B cell (primary cell): ENCODE data around the gene PSMD2.
A peak's percentile ranks its signal among the peaks of the same experiment; 100 is the strongest.

ENCODE experiments used
- CTCF ChIP-seq: fragments of 200-600 bp; IDR thresholded peaks from one replicate; pipeline ENCODE4 v1.8.0; 2022; ENCODE audit warnings: antibody characterized with exemption, mild to moderate bottlenecking
- EZH2 ChIP-seq: IDR thresholded peaks from 2 replicates; pipeline ENCODE4 v1.6.1; 2012; ENCODE audit warnings: borderline replicate concordance, low read depth, mild to moderate bottlenecking, moderate library complexity, low read length; ENCODE audit not compliant: insufficient read depth, poor library complexity, severe bottlenecking

- TF ChIP-seq CTCF (no peak), EZH2 (peak; percentile 72)
Observed at GRCh38 chr3:184259878-184260723, 38.9 kb upstream of the PSMD2 start.
